Left lung (tissue), 10 donors: Measurements from ENCODE around the gene CFD. TPM values are rescaled to one million over a fixed set of nuclear protein-coding genes. Genes with fewer than 3 reads are reported as not detected.

Experiments used
- ATAC-seq: fragments of 200-7000 bp; cut with Tn5 transposase; one replicate; pipeline ENCODE4 v1.9.1; 2020; ENCODE audit warnings: moderate library complexity
- DNase-seq, 4 donors: peaks; one replicate each; pipeline ENCODE4 v3.0.0-alpha.2; 2013 to 2020
- H3K27ac ChIP-seq, 2 donors: fragments of 200-600 bp; sonication (generic) in 1 of 2; one replicate each; pipeline versions ENCODE4 v1.5.0 to v1.8.0; 2020 to 2021
- H3K27me3 ChIP-seq, 2 donors: fragments of 200-600 bp; sonication (generic) in 1 of 2; one replicate each; pipeline versions ENCODE4 v1.5.0 to v1.8.0; 2020 to 2021
- H3K36me3 ChIP-seq, 2 donors: fragments of 200-600 bp; sonication (generic) in 1 of 2; one replicate each; pipeline versions ENCODE4 v1.5.0 to v1.8.0; 2020 to 2021
- H3K4me1 ChIP-seq, 2 donors: fragments of 200-600 bp; one replicate each; pipeline ENCODE4 v1.8.0; 2021
- H3K4me3 ChIP-seq, 2 donors: fragments of 200-600 bp; sonication (generic) in 1 of 2; one replicate each; pipeline versions ENCODE4 v1.5.0 to v1.8.0; 2020 to 2021; ENCODE audit warnings: mild to moderate bottlenecking in 1 of 2
- H3K9me3 ChIP-seq, 2 donors: fragments of 200-600 bp; sonication (generic) in 1 of 2; one replicate each; pipeline versions ENCODE4 v1.5.0 to v1.8.0; 2020 to 2021
- CTCF ChIP-seq, 2 donors: fragments of 200-600 bp; sonication (generic) in 1 of 2; IDR thresholded peaks; one replicate each; pipeline versions ENCODE4 v1.5.0 to v1.8.0; 2021; ENCODE audit warnings: antibody characterized with exemption in 2 of 2
- intact Hi-C, 2 donors: fragments of 100-400 bp; cut with DNase I; formaldehyde crosslinking; loops; one replicate each; pipeline versions ENCODE4 v1.11.2 to v1.14.2; 2022
- polyA plus RNA-seq, 6 donors: library from polyadenylated mRNA; unstranded; fragments of 120-200 nt; gene quantifications; one replicate each; pipeline ENCODE4 v1.2.1, GENCODE V29; 2013; ENCODE audit not compliant: insufficient read length in 6 of 6
- total RNA-seq, 2 donors: library from RNA; stranded (reverse); fragmentation: NEBNext Ultra II Directional; extraction: Animal tissue kit (Norgen Biotek cat#: 25700); gene quantifications; one replicate each; pipeline ENCODE4 v1.2.1, GENCODE V29; 2021
- donor health status: DM: no; HTN: yes; CAD: no.
- donor health status: DM: no; HTN: no; CAD: no.

CFD gene
- total and polyA plus RNA-seq, 8 donors = 4.9 to 85.3 (median 10.5) TPM

- no peak for TF ChIP-seq CTCF (IDR thresholded peaks at IDR 0.05)
- H3K27ac ChIP-seq = no peak overlapping the region
- no peak overlapping the region for H3K4me3 ChIP-seq
- no peaks in the 10 kb centered on the region for H3K9me3 ChIP-seq
- ATAC-seq = no peak
- H3K4me1 ChIP-seq = peaks cover 0 to 9% of the 10 kb centered on the region in 2 donors
- no peaks in the 10 kb centered on the region for H3K27me3 ChIP-seq
- peaks cover 0 to 64% of the 10 kb centered on the region in 2 donors for H3K36me3 ChIP-seq
- no peak for DNase-seq
- intact Hi-C loops = no loop called here
Measured at GRCh38 chr19:901216-902092, 42.0 kb downstream of the CFD start.

DNA sequence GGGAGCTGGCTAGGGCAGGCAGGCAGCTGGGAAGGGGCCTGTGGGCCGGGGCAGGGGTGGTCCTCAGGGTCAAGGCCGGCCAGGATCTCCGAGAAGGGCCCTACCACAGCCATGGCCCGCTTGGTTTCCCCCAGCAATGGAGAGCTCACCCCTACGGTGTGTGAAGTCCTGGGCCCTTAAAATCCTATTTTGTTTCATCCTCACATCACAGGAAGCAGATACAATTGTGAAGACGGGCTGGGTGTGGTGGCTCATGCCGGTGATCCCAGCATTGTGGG is 42.6 kb downstream of the CFD start:
- H3K9me3 ChIP-seq = no peaks in the 10 kb centered on the region
- peaks cover 0 to 13% of the 10 kb centered on the region in 2 donors for H3K4me1 ChIP-seq
- DNase-seq (no peak), ATAC-seq (no peak)
- intact Hi-C loops = no loop called here
- H3K27me3 ChIP-seq = no peaks in the 10 kb centered on the region
- H3K27ac ChIP-seq = no peak overlapping the region
- TF ChIP-seq CTCF (IDR thresholded peaks at IDR 0.05) = no peak
- H3K36me3 ChIP-seq = peaks cover 0 to 59% of the 10 kb centered on the region in 2 donors
- H3K4me3 ChIP-seq = no peak overlapping the region

GRCh38 chr19:902446-903226 is 43.2 kb downstream of the CFD start:
- H3K9me3 ChIP-seq = no peaks in the 10 kb centered on the region
- DNase-seq = no peak
- H3K4me1 ChIP-seq = peaks cover 0 to 19% of the 10 kb centered on the region in 2 donors
- H3K27me3 ChIP-seq = no peaks in the 10 kb centered on the region
- no peak overlapping the region for H3K4me3 ChIP-seq
- ATAC-seq = no peak
- TF ChIP-seq CTCF (IDR thresholded peaks at IDR 0.05) = no peak
- intact Hi-C loops = no loop called here
- H3K36me3 ChIP-seq = peaks cover 0 to 53% of the 10 kb centered on the region in 2 donors
- H3K27ac ChIP-seq = no peak overlapping the region

GRCh38 chr19:903266-903797 is 43.9 kb downstream of the CFD start:
- no peaks in the 10 kb centered on the region for H3K27me3 ChIP-seq
- no peaks in the 10 kb centered on the region for H3K9me3 ChIP-seq
- peaks cover 0 to 47% of the 10 kb centered on the region in 2 donors for H3K36me3 ChIP-seq
- no peak for DNase-seq
- no peak overlapping the region for H3K4me3 ChIP-seq
- no peak for TF ChIP-seq CTCF (IDR thresholded peaks at IDR 0.05)
- peaks cover 0 to 26% of the 10 kb centered on the region in 2 donors for H3K4me1 ChIP-seq
- no peak overlapping the region for H3K27ac ChIP-seq
- intact Hi-C loops = no loop called here
- ATAC-seq = no peak

DNA sequence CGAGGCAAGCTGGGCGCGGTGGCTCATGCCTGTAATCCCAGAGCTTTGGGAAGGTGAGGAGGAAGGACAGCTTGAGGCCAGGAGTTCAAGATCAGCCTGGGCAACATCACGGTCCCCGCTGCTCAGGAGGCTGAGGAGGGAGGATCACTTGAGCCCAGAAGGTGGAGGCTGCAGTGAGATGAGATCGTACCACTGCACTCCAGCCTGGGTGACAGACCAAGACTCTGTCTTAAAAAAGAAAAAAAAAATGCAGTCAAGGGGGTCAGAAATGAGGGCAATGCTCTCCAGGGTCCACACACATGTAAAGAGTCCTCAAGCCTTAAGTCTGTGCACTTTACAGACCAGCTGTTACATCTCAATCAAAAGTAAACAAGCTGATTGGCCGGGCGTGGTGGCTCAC is 45.1 kb downstream of the CFD start:
- no peaks in the 10 kb centered on the region for H3K27me3 ChIP-seq
- no peak for ATAC-seq
- no peak overlapping the region for H3K4me3 ChIP-seq

More for the DNA sequence above, 45.1 kb downstream of the CFD start:
- TF ChIP-seq CTCF (IDR thresholded peaks at IDR 0.05) = no peak
- Histone ChIP-seq H3K9me3 (no peaks in the 10 kb centered on the region), H3K27ac (no peak overlapping the region), H3K36me3 (peaks cover 0 to 35% of the 10 kb centered on the region in 2 donors), H3K4me1 (peaks cover 0 to 38% of the 10 kb centered on the region in 2 donors)
- intact Hi-C loops = no loop called here
- DNase-seq = no peak
